CD4-positive, alpha-beta T cell (primary cell): Measurements from ENCODE around the gene SHLD1. TPM values are rescaled to one million over a fixed set of nuclear protein-coding genes. Genes with fewer than 3 reads are reported as not detected.

Experiments
- ATAC-seq: fragments of 200-7000 bp; cut with Tn5 transposase; one replicate; pipeline ENCODE4 v1.10.0; 2022; ENCODE audit warnings: mild to moderate bottlenecking; ENCODE audit not compliant: poor library complexity
- CTCF ChIA-PET: fragments of 350-600 bp; sonication (Branson Sonifier 250); formaldehyde crosslinking; loops from one replicate; lab custom pipeline; 2021; ENCODE audit warnings: antibody characterized with exemption, inconsistent platforms; lab: Charles Lee
- POLR2A ChIA-PET: fragments of 350-600 bp; sonication (Branson Sonifier 250); formaldehyde crosslinking; loops from one replicate; lab custom pipeline; 2021; ENCODE audit warnings: antibody characterized with exemption, inconsistent platforms; lab: Charles Lee
- DNase-seq, 14 experiments: peaks; one replicate each; pipeline ENCODE4 v3.0.0-alpha.2; 2013 to 2020; ENCODE audit warnings: mixed read lengths in 2 of 14
- H3K27ac ChIP-seq, 2 donors: one replicate each; pipeline versions ENCODE4 v1.5.1 to v1.7.0; 2013; ENCODE audit warnings: low read length in 2 of 2, low read depth in 1 of 2, mild to moderate bottlenecking in 1 of 2
- H3K27me3 ChIP-seq, 2 experiments: 1 replicate in 1 of 2; 2 replicates in 1 of 2; pipeline versions ENCODE4 v1.6.1 to v1.7.0; 2013; ENCODE audit warnings: low read length in 2 of 2, control low read depth in 1 of 2, mild to moderate bottlenecking in 1 of 2, moderate library complexity in 1 of 2; ENCODE audit not compliant: insufficient read depth in 2 of 2, control insufficient read depth in 1 of 2
- H3K36me3 ChIP-seq: one replicate; pipeline ENCODE4 v1.6.1; 2013; ENCODE audit warnings: low read length, control low read depth; ENCODE audit not compliant: insufficient read depth
- H3K4me1 ChIP-seq: one replicate; pipeline ENCODE4 v1.6.1; 2013; ENCODE audit warnings: low read length, control low read depth; ENCODE audit not compliant: insufficient read depth
- H3K4me3 ChIP-seq: one replicate; pipeline ENCODE4 v1.5.1; 2013; ENCODE audit warnings: mild to moderate bottlenecking, low read length, moderate library complexity
- H3K9me3 ChIP-seq, 2 experiments: 1 replicate in 1 of 2; 2 replicates in 1 of 2; pipeline versions ENCODE4 v1.6.1 to v1.7.0; 2013; ENCODE audit warnings: low read length in 2 of 2, mild to moderate bottlenecking in 2 of 2, control low read depth in 1 of 2, moderate library complexity in 1 of 2; ENCODE audit not compliant: control insufficient read depth in 1 of 2, insufficient read depth in 1 of 2
- H3K27ac Mint-ChIP-seq: one replicate; pipeline ENCODE4 v1.8.0; 2020; ENCODE audit warnings: mixed read lengths
- H3K27me3 Mint-ChIP-seq: one replicate; pipeline ENCODE4 v1.8.0; 2021; ENCODE audit warnings: mixed read lengths
- H3K36me3 Mint-ChIP-seq: one replicate; pipeline ENCODE4 v1.8.0; 2021; ENCODE audit warnings: low read depth, mixed read lengths
- H3K4me1 Mint-ChIP-seq: one replicate; pipeline ENCODE4 v1.8.0; 2021; ENCODE audit warnings: low read depth, mixed read lengths
- H3K4me3 Mint-ChIP-seq: one replicate; pipeline ENCODE4 v1.8.0; 2020; ENCODE audit warnings: mild to moderate bottlenecking, mixed read lengths
- H3K9me3 Mint-ChIP-seq: one replicate; pipeline ENCODE4 v1.8.0; 2020; ENCODE audit warnings: mixed read lengths
- CTCF ChIP-seq: fragments of 200-600 bp; IDR thresholded peaks from one replicate; pipeline ENCODE4 v1.8.0; 2022; ENCODE audit warnings: antibody characterized with exemption, mild to moderate bottlenecking
- intact Hi-C, 2 experiments: fragments of 100-400 bp; cut with DNase I in 1 of 2; cut with micrococcal nuclease in 1 of 2; formaldehyde crosslinking; loops; one replicate each; pipeline versions ENCODE4 v1.15.1 to v1.9.0; 2023 to 2025; cut with DNase I, micrococcal nuclease
- total RNA-seq, 174 experiments: library from RNA in 2 of 174; stranded (reverse) in 2 of 174; gene quantifications; one replicate each; pipeline ENCODE4 v1.2.3 and lab custom pipeline; 2021 to 2026

SHLD1 gene
- total RNA-seq, 2 experiments from 2014 or later = 7.0 to 7.3 TPM

- Mint-ChIP-seq H3K36me3 (peaks cover 9% of the 10 kb centered on the region), H3K27me3 (no peaks in the 10 kb centered on the region), H3K9me3 (no peaks in the 10 kb centered on the region), H3K4me1 (peaks cover 68% of the 10 kb centered on the region), H3K4me3 (no peak overlapping the region), H3K27ac (no peak overlapping the region)
- ChIA-PET CTCF (interaction anchor here (1.2 kb wide), 1 partner anchor 12 kb away, joined by 3 read pairs; no protein-coding TSS in a partner anchor), POLR2A (interaction anchor here (1.6 kb wide), 1 partner anchor 9 kb away, joined by 4 read pairs; no protein-coding TSS in a partner anchor)
- H3K27ac ChIP-seq = no peak overlapping the region
- H3K4me1 ChIP-seq = peaks cover 32% of the 10 kb centered on the region
- TF ChIP-seq CTCF = no peak
- H3K9me3 ChIP-seq = no peaks in the 10 kb centered on the region
- no peak for DNase-seq
- intact Hi-C loops = no loop called here
- no peak for ATAC-seq
- H3K36me3 ChIP-seq = no peaks in the 10 kb centered on the region
- no peaks in the 10 kb centered on the region for H3K27me3 ChIP-seq
- no peak overlapping the region for H3K4me3 ChIP-seq
These were observed 91.3 kb downstream of the SHLD1 start for GRCh38 chr20:5841522-5841921.

- Mint-ChIP-seq H3K9me3 (no peaks in the 10 kb centered on the region), H3K4me3 (no peak overlapping the region), H3K27me3 (no peaks in the 10 kb centered on the region), H3K36me3 (peaks cover 9% of the 10 kb centered on the region), H3K27ac (peak overlapping the region; percentile 85), H3K4me1 (peaks cover 61% of the 10 kb centered on the region)
- Histone ChIP-seq H3K9me3 (no peaks in the 10 kb centered on the region), H3K27ac (peak overlapping the region in 1 of 2 donors; percentile 66), H3K4me3 (no peak overlapping the region), H3K27me3 (no peaks in the 10 kb centered on the region), H3K36me3 (no peaks in the 10 kb centered on the region), H3K4me1 (peaks cover 29% of the 10 kb centered on the region)
- intact Hi-C loops = no loop called here
- POLR2A ChIA-PET = interaction anchor here (1.6 kb wide), 1 partner anchor 10 kb away, joined by 4 read pairs; no protein-coding TSS in a partner anchor
- no peak for TF ChIP-seq CTCF
- CTCF ChIA-PET = interaction anchor here (0.6 kb wide), 1 partner anchor 57 kb away, joined by 4 read pairs; no protein-coding TSS in a partner anchor
- DNase-seq (no peak), ATAC-seq (no peak)
These were observed 92.3 kb downstream of the SHLD1 start for GRCh38 chr20:5842465-5842864.

- no peak for TF ChIP-seq CTCF
- ChIA-PET CTCF (interaction anchor here (0.6 to 1.6 kb wide), 4 partner anchors 8 to 387 kb away, joined by 3 to 8 read pairs (median 4); no protein-coding TSS in a partner anchor), POLR2A (no interaction called here)
- ATAC-seq = peak; percentile 35
- Histone ChIP-seq H3K4me1 (peaks cover 32% of the 10 kb centered on the region), H3K27me3 (no peaks in the 10 kb centered on the region), H3K36me3 (no peaks in the 10 kb centered on the region), H3K27ac (peak overlapping the region in 1 of 2 donors; percentile 66), H3K9me3 (no peaks in the 10 kb centered on the region), H3K4me3 (no peak overlapping the region)
- Mint-ChIP-seq H3K36me3 (peaks cover 9% of the 10 kb centered on the region), H3K27me3 (no peaks in the 10 kb centered on the region), H3K4me3 (peak overlapping the region; percentile 58), H3K4me1 (peaks cover 54% of the 10 kb centered on the region), H3K27ac (peak overlapping the region; percentile 85), H3K9me3 (no peaks in the 10 kb centered on the region)
- peak in 4 of 14 experiments; percentile 10 to 69 (median 56) for DNase-seq
- intact Hi-C loops = no loop called here
These were observed 92.9 kb downstream of the SHLD1 start for GRCh38 chr20:5843054-5843592.
